IMR-90 (cell line): Measurements from ENCODE around the gene ANKRD9. TPM values are rescaled to one million over a fixed set of nuclear protein-coding genes. Genes with fewer than 3 reads are reported as not detected.

Source experiments
- ATAC-seq: fragments of 200-7000 bp; cut with Tn5 transposase; 2 replicates; pipeline ENCODE4 v1.9.1; 2020; ENCODE audit warnings: low read depth, mild to moderate bottlenecking, moderate library complexity
- BruUV-seq: library from RNA; stranded (reverse); fragments of 400-500 nt; replicated peaks from 2 replicates; lab custom pipeline; 2021; lab: Mats Ljungman, UMichigan
- CTCF ChIA-PET: fragments of 300-600 bp; formaldehyde crosslinking; extraction: SDS; loops from one replicate; lab custom pipeline; 2021; ENCODE audit warnings: antibody characterized with exemption; lab: Yijun Ruan, JAX
- POLR2A ChIA-PET: fragments of 300-600 bp; sonication (Branson Sonifier 250); formaldehyde crosslinking; loops from one replicate; lab custom pipeline; 2022; ENCODE audit warnings: antibody characterized with exemption; ENCODE audit not compliant: unreplicated experiment; lab: Charles Lee
- DNase-seq: peaks from one replicate; pipeline ENCODE4 v3.0.0; 2013
- H2AFZ ChIP-seq: replicated peaks from 2 replicates; pipeline ENCODE3; 2013; ENCODE audit warnings: low read length, mild to moderate bottlenecking; ENCODE audit not compliant: poor library complexity
- H2AK5ac ChIP-seq: 2 replicates; pipeline ENCODE4 v1.6.1; 2013; ENCODE audit warnings: low read depth, low read length, inconsistent platforms
- H2AK9ac ChIP-seq: replicated peaks from 2 replicates; pipeline ENCODE3; 2013; ENCODE audit warnings: mild to moderate bottlenecking, low read depth, low read length, moderate library complexity; ENCODE audit not compliant: poor library complexity
- H2BK120ac ChIP-seq: 2 replicates; pipeline ENCODE4 v1.6.1; 2013; ENCODE audit warnings: low read depth, low read length, inconsistent platforms
- H2BK15ac ChIP-seq: 3 replicates; pipeline ENCODE4 v1.6.1; 2013; ENCODE audit warnings: low read depth, low read length, inconsistent platforms
- H2BK20ac ChIP-seq: 2 replicates; pipeline ENCODE4 v1.6.1; 2013; ENCODE audit warnings: low read depth, mild to moderate bottlenecking, inconsistent platforms, low read length, moderate library complexity
- H2BK5ac ChIP-seq: 2 replicates; pipeline ENCODE4 v1.6.1; 2013; ENCODE audit warnings: mild to moderate bottlenecking, low read depth, low read length, inconsistent platforms; ENCODE audit not compliant: poor library complexity, severe bottlenecking
- H3K14ac ChIP-seq: replicated peaks from 2 replicates; pipeline ENCODE4 v1.6.1; 2013; ENCODE audit warnings: low read depth, low read length, inconsistent platforms
- H3K18ac ChIP-seq: 2 replicates; pipeline ENCODE4 v1.6.1; 2013; ENCODE audit warnings: low read depth, low read length, control low read depth
- H3K23ac ChIP-seq: 2 replicates; pipeline ENCODE4 v1.6.1; 2013; ENCODE audit warnings: low read depth, low read length, inconsistent platforms
- H3K27ac ChIP-seq: 2 replicates; pipeline ENCODE4 v1.5.1; 2013; ENCODE audit warnings: mild to moderate bottlenecking, control low read depth, low read length; ENCODE audit not compliant: insufficient read depth
- H3K27me3 ChIP-seq: 2 replicates; pipeline ENCODE4 v1.6.1; 2013; ENCODE audit warnings: low read length; ENCODE audit not compliant: control insufficient read depth, insufficient read depth
- H3K36me3 ChIP-seq: 2 replicates; pipeline ENCODE4 v1.6.1; 2013; ENCODE audit warnings: low read length, mixed read lengths; ENCODE audit not compliant: control insufficient read depth, insufficient read depth
- H3K4ac ChIP-seq: 2 replicates; pipeline ENCODE4 v1.6.1; 2013; ENCODE audit warnings: low read depth, low read length, inconsistent platforms
- H3K4me1 ChIP-seq: 2 replicates; pipeline ENCODE4 v1.6.1; 2013; ENCODE audit warnings: low read length, mixed read lengths; ENCODE audit not compliant: control insufficient read depth, insufficient read depth
- H3K4me2 ChIP-seq: 2 replicates; pipeline ENCODE4 v1.6.1; 2013; ENCODE audit warnings: low read depth, mild to moderate bottlenecking, control low read depth, low read length, moderate library complexity
- H3K4me3 ChIP-seq: 2 replicates; pipeline ENCODE4 v1.5.1; 2013; ENCODE audit warnings: low read depth, mild to moderate bottlenecking, control low read depth, low read length, moderate library complexity; ENCODE audit not compliant: insufficient read depth
- H3K56ac ChIP-seq: 2 replicates; pipeline ENCODE4 v1.6.1; 2013; ENCODE audit warnings: low read length, inconsistent platforms; ENCODE audit not compliant: insufficient read depth; ENCODE audit errors: extremely low read depth
- H3K79me1 ChIP-seq, 2 experiments: 2 replicates each; pipeline ENCODE4 v1.6.1; 2013; ENCODE audit warnings: low read length in 2 of 2, inconsistent platforms in 1 of 2, low read depth in 1 of 2
- H3K9ac ChIP-seq: 2 replicates; pipeline ENCODE4 v1.6.1; 2013; ENCODE audit warnings: low read depth, low read length, control low read depth
- H3K9me1 ChIP-seq: 2 replicates; pipeline ENCODE4 v1.6.1; 2013; ENCODE audit warnings: low read length, inconsistent platforms; ENCODE audit not compliant: insufficient read depth
- H3K9me3 ChIP-seq: 2 replicates; pipeline ENCODE4 v1.6.1; 2013; ENCODE audit warnings: low read length; ENCODE audit not compliant: control insufficient read depth, insufficient read depth
- H4K20me1 ChIP-seq: 2 replicates; pipeline ENCODE4 v1.6.1; 2013; ENCODE audit warnings: low read length, inconsistent platforms; ENCODE audit not compliant: insufficient read depth
- H4K5ac ChIP-seq: 2 replicates; pipeline ENCODE4 v1.6.1; 2013; ENCODE audit warnings: mild to moderate bottlenecking, low read depth, low read length, control low read depth
- H4K8ac ChIP-seq, 2 experiments: 2 replicates each; pipeline ENCODE4 v1.6.1; 2013; ENCODE audit warnings: low read depth in 2 of 2, low read length in 2 of 2, control low read depth in 1 of 2, inconsistent platforms in 1 of 2
- H4K91ac ChIP-seq: 2 replicates; pipeline ENCODE4 v1.6.1; 2013; ENCODE audit warnings: low read depth, low read length, inconsistent platforms; ENCODE audit not compliant: insufficient read depth
- BHLHE40 ChIP-seq: fragments of 150-350 bp; IDR thresholded peaks from 2 replicates; pipeline ENCODE4 v1.6.1; 2016; ENCODE audit warnings: mild to moderate bottlenecking, low read depth, low read length
- CEBPB ChIP-seq: IDR thresholded peaks from 2 replicates; pipeline ENCODE4 v1.6.1; 2012; ENCODE audit warnings: low read depth, low read length, improper control_type of control experiment
- CHD1 ChIP-seq: IDR thresholded peaks from 2 replicates; pipeline ENCODE4 v1.6.1; 2012; ENCODE audit warnings: low read depth, low read length, improper control_type of control experiment
- CTCF ChIP-seq: conservative IDR thresholded peaks from 2 replicates; pipeline ENCODE4 v1.5.1; 2012; ENCODE audit warnings: mild to moderate bottlenecking, low read depth, low read length, improper control_type of control experiment
- FOS ChIP-seq: fragments of 150-350 bp; IDR thresholded peaks from 2 replicates; pipeline ENCODE4 v1.6.1; 2016; ENCODE audit warnings: low read depth, low read length
- MAZ ChIP-seq: IDR thresholded peaks from 2 replicates; pipeline ENCODE4 v1.6.1; 2012; ENCODE audit warnings: low read depth, mild to moderate bottlenecking, low read length, improper control_type of control experiment, moderate library complexity, borderline replicate concordance
- MXI1 ChIP-seq: IDR thresholded peaks from 2 replicates; pipeline ENCODE4 v1.6.1; 2012; ENCODE audit warnings: low read depth, mild to moderate bottlenecking, low read length, moderate library complexity, borderline replicate concordance
- NFE2L2 ChIP-seq: fragments of 150-350 bp; IDR thresholded peaks from 2 replicates; pipeline ENCODE4 v1.6.1; 2016; ENCODE audit warnings: low read depth, mild to moderate bottlenecking, low read length
- RAD21 ChIP-seq: IDR thresholded peaks from 2 replicates; pipeline ENCODE4 v1.6.1; 2012; ENCODE audit warnings: low read length, improper control_type of control experiment
- SMC3 ChIP-seq: fragments of 150-350 bp; IDR thresholded peaks from 2 replicates; pipeline ENCODE4 v1.6.1; 2016; ENCODE audit warnings: low read depth, mild to moderate bottlenecking, antibody characterized with exemption, low read length, moderate library complexity
- USF2 ChIP-seq: fragments of 150-350 bp; IDR thresholded peaks from 2 replicates; pipeline ENCODE4 v1.6.1; 2017; ENCODE audit warnings: mild to moderate bottlenecking, antibody characterized with exemption, low read length, low read depth
- WGBS, 2 experiments: methylation state at CpG; one replicate each; pipeline versions ENCODE4 v1.1.5 to v1.1.7; 2013; ENCODE audit warnings: missing lambda C conversion rate in 2 of 2; ENCODE audit not compliant: insufficient read length in 1 of 2; ENCODE audit errors: extremely low coverage in 2 of 2; 5-methylcytosine and 5-hydroxymethylcytosine counted together
- dilution Hi-C: fragments of 300-500 bp; cut with HindIII; formaldehyde crosslinking; loops from one replicate; pipeline ENCODE4 v1.14.3; 2018; ENCODE audit warnings: low sequenced_read_pairs; ENCODE audit not compliant: unreplicated experiment
- in situ Hi-C: fragments of 300-500 bp; cut with MboI; formaldehyde crosslinking; loops from 3 replicates; pipeline ENCODE4 v1.14.3; 2019; ENCODE audit warnings: low sequenced_read_pairs, inconsistent platforms, mixed read lengths
- intact Hi-C: fragments of 100-400 bp; cut with micrococcal nuclease; formaldehyde crosslinking; loops from 2 replicates; pipeline ENCODE4 v1.10.0; 2022
- polyA plus RNA-seq, 3 experiments: library from polyadenylated mRNA; depleted of rRNA; stranded (reverse); fragments of >200 nt; gene quantifications; 2 replicates each; pipeline ENCODE4 v1.2.3, GENCODE V29; 2012; ENCODE audit warnings: low replicate concordance in 1 of 3
- total RNA-seq: library from RNA; depleted of rRNA; stranded (reverse); fragments of >200 nt; gene quantifications from 2 replicates; pipeline ENCODE4 v1.2.3, GENCODE V29; 2012
- TF ChIP-seq, protein P1 (sequence below): fragments of 150-350 bp; IDR thresholded peaks from 2 replicates; pipeline ENCODE4 v1.6.1; 2016; ENCODE audit warnings: low read depth, mild to moderate bottlenecking, low read length, moderate library complexity, borderline replicate concordance

ANKRD9 gene
- total and polyA plus RNA-seq, 2 of the 4 experiments (the other 2 are of a cell fraction), result 3.9 to 15.7 TPM

- DNase-seq, result no peak
- Histone ChIP-seq H4K8ac (no peak overlapping the region), H2AFZ (no peak overlapping the region), H2BK15ac (no peak overlapping the region), H2BK120ac (no peak overlapping the region), H2AK5ac (no peak overlapping the region), H2BK5ac (no peak overlapping the region), H4K91ac (no peak overlapping the region), H2AK9ac (no peak overlapping the region), H3K4me1 (no peaks in the 10 kb centered on the region), H3K56ac (no peak overlapping the region), H3K27ac (no peak overlapping the region), H3K18ac (no peak overlapping the region), H3K4ac (no peak overlapping the region), H3K14ac (no peak overlapping the region), H3K4me3 (no peak overlapping the region), H3K36me3 (no peaks in the 10 kb centered on the region; the same call in 1 of the 2 replicates), H3K23ac (no peak overlapping the region), H4K20me1 (peaks cover 3% of the 10 kb centered on the region), H3K9me3 (no peaks in the 10 kb centered on the region), H3K9me1 (no peaks in the 10 kb centered on the region), H3K27me3 (no peaks in the 10 kb centered on the region), H3K79me1 (no peaks in the 10 kb centered on the region), H3K9ac (no peak overlapping the region), H2BK20ac (no peak overlapping the region), H3K4me2 (no peak overlapping the region), H4K5ac (no peak overlapping the region)
- CTCF ChIA-PET, result no interaction called here
- dilution Hi-C loops, result no loop called here
- 84% methylated on average over 3 of the region's 3 CpGs; no CpG with 5 or more reads in 1 of the 2 experiments for WGBS, 2 experiments
- intact Hi-C loops, result no loop called here
- in situ Hi-C loops, result no loop called here
- ATAC-seq, result no peak
- POLR2A ChIA-PET, result no interaction called here
- TF ChIP-seq MAZ (no peak), NFE2L2 (no peak), BHLHE40 (no peak), SMC3 (no peak), CEBPB (no peak), CTCF (no peak), CHD1 (no peak), RAD21 (no peak), FOS (no peak), MXI1 (no peak), USF2 (no peak)
- TF ChIP-seq, protein P1, sequence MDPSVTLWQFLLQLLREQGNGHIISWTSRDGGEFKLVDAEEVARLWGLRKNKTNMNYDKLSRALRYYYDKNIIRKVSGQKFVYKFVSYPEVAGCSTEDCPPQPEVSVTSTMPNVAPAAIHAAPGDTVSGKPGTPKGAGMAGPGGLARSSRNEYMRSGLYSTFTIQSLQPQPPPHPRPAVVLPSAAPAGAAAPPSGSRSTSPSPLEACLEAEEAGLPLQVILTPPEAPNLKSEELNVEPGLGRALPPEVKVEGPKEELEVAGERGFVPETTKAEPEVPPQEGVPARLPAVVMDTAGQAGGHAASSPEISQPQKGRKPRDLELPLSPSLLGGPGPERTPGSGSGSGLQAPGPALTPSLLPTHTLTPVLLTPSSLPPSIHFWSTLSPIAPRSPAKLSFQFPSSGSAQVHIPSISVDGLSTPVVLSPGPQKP, result no peak
- BruUV-seq, result no TSS peak
These were observed 18.2 kb downstream of the ANKRD9 start for GRCh38 chr14:102491366-102491765.
